HCT116 (cell line): ENCODE results near the gene IL12B. TPM values are rescaled to one million over a fixed set of nuclear protein-coding genes. Genes with fewer than 3 reads are reported as not detected.

Experiments
- ATAC-seq: fragments of 200-7000 bp; cut with Tn5 transposase; 2 replicates; pipeline ENCODE4 v1.9.1; 2020; ENCODE audit warnings: mild to moderate bottlenecking, moderate library complexity
- BruUV-seq: library from RNA; stranded (reverse); fragments of 400-500 nt; replicated peaks from 2 replicates; lab custom pipeline; 2021; lab: Mats Ljungman, UMichigan
- CTCF ChIA-PET: fragments of 300-600 bp; sonication (Branson Sonifier 250); formaldehyde crosslinking; loops from one replicate; lab custom pipeline; 2021; ENCODE audit warnings: antibody characterized with exemption; lab: Charles Lee
- POLR2A ChIA-PET: fragments of 300-600, 350-600 bp; sonication (Branson Sonifier 250); formaldehyde crosslinking; loops from one replicate; lab custom pipeline; 2021; ENCODE audit warnings: antibody characterized with exemption; lab: Charles Lee
- RAD21 ChIA-PET, 2 experiments: fragments of 300-600 bp; sonication (Branson Sonifier 250); formaldehyde crosslinking; loops; one replicate each; lab custom pipeline; 2023; ENCODE audit warnings: low total read pairs in 2 of 2; ENCODE audit not compliant: uncharacterized antibody in 2 of 2, unreplicated experiment in 2 of 2, low non-redundant PET in 1 of 2; lab: Charles Lee
- DNase-seq: peaks from one replicate; pipeline ENCODE4 v3.0.0-alpha.2; 2010; ENCODE audit warnings: low read depth, low spot score
- H2AFZ ChIP-seq: fragments of 200-600 bp; shearing (Covaris generic), sonication (generic); 2 replicates; pipeline ENCODE4 v1.6.1; 2017; ENCODE audit warnings: low read depth, mixed run types, mixed read lengths, antibody characterized with exemption, low read length; ENCODE audit not compliant: poor library complexity, severe bottlenecking
- H3K27ac ChIP-seq: 2 replicates; pipeline ENCODE4 v1.5.1; 2012; ENCODE audit warnings: low read depth, low read length
- H3K27me3 ChIP-seq: fragments of 200-600 bp; sonication (generic); 2 replicates; pipeline ENCODE4 v1.6.1; 2016; ENCODE audit warnings: mixed run types, low read length, mixed read lengths; ENCODE audit not compliant: insufficient read depth
- H3K36me3 ChIP-seq, 2 experiments: fragments of 200-500 bp in 1 of 2; fragments of 200-600 bp in 1 of 2; sonication (Bioruptor generic) in 1 of 2; sonication (generic) in 1 of 2; 2 replicates each; pipeline versions ENCODE4 v1.5.1 to v1.6.1; 2014 to 2016; ENCODE audit warnings: low read length in 2 of 2, inconsistent platforms in 1 of 2, mixed read lengths in 1 of 2, mixed run types in 1 of 2; ENCODE audit not compliant: insufficient read depth in 2 of 2, control insufficient read depth in 1 of 2
- H3K4me1 ChIP-seq, 2 experiments: fragments of 200-600 bp in 1 of 2; sonication (generic) in 1 of 2; 2 replicates each; pipeline versions ENCODE4 v1.5.1 to v1.6.1; 2012 to 2017; ENCODE audit warnings: low read length in 2 of 2, inconsistent platforms in 1 of 2, mild to moderate bottlenecking in 1 of 2, mixed read lengths in 1 of 2, mixed run types in 1 of 2, moderate library complexity in 1 of 2; ENCODE audit not compliant: insufficient read depth in 2 of 2, control insufficient read depth in 1 of 2
- H3K4me2 ChIP-seq: fragments of 200-600 bp; sonication (generic); 2 replicates; pipeline ENCODE4 v1.6.1; 2017; ENCODE audit warnings: mixed run types, low read length, mixed read lengths
- H3K4me3 ChIP-seq, 2 experiments: fragments of 200-600 bp in 1 of 2; sonication (generic) in 1 of 2; replicated peaks in 1 of 2; 2 replicates each; pipeline ENCODE4 v1.5.1; 2011 to 2016; ENCODE audit warnings: low read length in 2 of 2, control low read depth in 1 of 2, low read depth in 1 of 2, mild to moderate bottlenecking in 1 of 2, mixed read lengths in 1 of 2, mixed run types in 1 of 2
- H3K79me2 ChIP-seq: fragments of 200-600 bp; sonication (generic); 2 replicates; pipeline ENCODE4 v1.6.1; 2017; ENCODE audit warnings: mild to moderate bottlenecking, mixed run types, low read length, moderate library complexity, mixed read lengths; ENCODE audit not compliant: insufficient read depth
- H3K9ac ChIP-seq: fragments of 200-600 bp; sonication (generic); 2 replicates; pipeline ENCODE4 v1.6.1; 2016; ENCODE audit warnings: low read length, mixed read lengths
- H3K9me2 ChIP-seq: fragments of 200-600 bp; sonication (generic), shearing (Covaris generic); 2 replicates; pipeline ENCODE4 v1.6.1; 2017; ENCODE audit warnings: mixed run types, mild to moderate bottlenecking, moderate library complexity; ENCODE audit not compliant: insufficient read depth
- H3K9me3 ChIP-seq, 2 experiments: fragments of 200-500 bp in 1 of 2; fragments of 200-600 bp in 1 of 2; sonication (Bioruptor generic) in 1 of 2; sonication (generic) in 1 of 2; 2 replicates each; pipeline ENCODE4 v1.6.1; 2014 to 2017; ENCODE audit warnings: low read length in 2 of 2, mixed read lengths in 2 of 2, inconsistent platforms in 1 of 2, low read depth in 1 of 2, mild to moderate bottlenecking in 1 of 2, mixed run types in 1 of 2, moderate library complexity in 1 of 2; ENCODE audit not compliant: control insufficient read depth in 1 of 2, insufficient read depth in 1 of 2
- H4K20me1 ChIP-seq: fragments of 200-600 bp; sonication (generic), shearing (Covaris generic); 2 replicates; pipeline ENCODE4 v1.6.1; 2017; ENCODE audit warnings: mixed run types, mild to moderate bottlenecking, moderate library complexity; ENCODE audit not compliant: insufficient read depth
- ATF3 ChIP-seq: IDR thresholded peaks from 2 replicates; pipeline ENCODE4 v1.6.1; 2012
- ELF1 ChIP-seq: IDR thresholded peaks from 2 replicates; pipeline ENCODE4 v1.6.1; 2012; ENCODE audit warnings: low read depth, borderline replicate concordance
- FOSL1 ChIP-seq: IDR thresholded peaks from 2 replicates; pipeline ENCODE4 v1.6.1; 2012; ENCODE audit warnings: low read depth
- POLR2A ChIP-seq: IDR thresholded peaks from 2 replicates; pipeline ENCODE4 v1.7.0; 2011; ENCODE audit warnings: borderline replicate concordance; ENCODE audit not compliant: insufficient read depth, insufficient read length; ENCODE audit errors: extremely low read depth
- RAD21 ChIP-seq: IDR thresholded peaks from 2 replicates; pipeline ENCODE4 v1.6.1; 2012; ENCODE audit warnings: low read depth, mild to moderate bottlenecking
- SRF ChIP-seq: IDR thresholded peaks from 2 replicates; pipeline ENCODE4 v1.6.1; 2012; ENCODE audit warnings: low read depth
- intact Hi-C: fragments of 100-400 bp; cut with micrococcal nuclease; formaldehyde crosslinking; loops from 2 replicates; pipeline ENCODE4 v1.10.0; 2022
- total RNA-seq: library from RNA; stranded (reverse); gene quantifications from one replicate; pipeline ENCODE4 v1.2.1, GENCODE V29; 2021; ENCODE audit not compliant: unreplicated experiment

The IL12B gene
- total RNA-seq, 1 experiment from 2014 or later, result not detected

- TF ChIP-seq SRF (no peak), FOSL1 (no peak; the same call in 1 of the 2 replicates)
Observed at GRCh38 chr5:159341906-159342310, 11.6 kb upstream of the IL12B start (continued).

- BruUV-seq, result no TSS peak
- Histone ChIP-seq H3K9ac (no peak overlapping the region), H3K9me2 (no peaks in the 10 kb centered on the region), H4K20me1 (no peaks in the 10 kb centered on the region), H3K4me2 (peak overlapping the region; percentile 38), H3K27ac (no peak overlapping the region), H3K27me3 (no peaks in the 10 kb centered on the region), H3K4me1 (peaks cover 26 to 57% of the 10 kb centered on the region in 2 experiments), H3K4me3 (no peak overlapping the region), H3K79me2 (no peaks in the 10 kb centered on the region), H2AFZ (no peak overlapping the region), H3K36me3 (no peaks in the 10 kb centered on the region), H3K9me3 (no peaks in the 10 kb centered on the region)
- RAD21 ChIA-PET, result no interaction called here
- CTCF ChIA-PET, result interaction anchor here (1.0 to 1.6 kb wide), 4 partner anchors 9 to 184 kb away, joined by 3 to 5 read pairs (median 4); no protein-coding TSS in a partner anchor
- POLR2A ChIA-PET, result no interaction called here
- TF ChIP-seq POLR2A (no peak), ATF3 (no peak), RAD21 (no peak)
- DNase-seq (no peak), ATAC-seq (no peak)
- intact Hi-C loops, result no loop called here
Observed at GRCh38 chr5:159341145-159341544, 10.9 kb upstream of the IL12B start.

DNA sequence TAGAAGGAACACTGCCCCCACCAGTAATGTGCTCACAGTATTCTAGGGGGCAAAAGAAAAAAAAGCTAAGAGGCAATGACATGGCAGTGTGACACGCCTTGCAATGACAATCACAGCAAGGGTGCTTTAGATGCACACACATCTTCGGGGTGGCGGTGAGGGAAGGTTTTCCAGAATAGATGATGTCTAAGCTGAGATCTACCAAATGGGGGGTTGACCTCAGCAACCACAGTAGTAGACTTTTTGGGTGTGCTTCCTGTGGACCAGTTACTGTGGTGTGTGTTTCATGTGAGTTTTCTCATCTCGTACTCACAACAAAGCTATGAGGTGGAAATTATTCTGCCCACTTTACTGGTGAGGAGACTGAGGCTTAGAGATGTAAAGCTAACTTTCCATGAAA, 10.2 kb upstream of the IL12B start:
- ATAC-seq (no peak), DNase-seq (no peak)
- Histone ChIP-seq H4K20me1 (no peaks in the 10 kb centered on the region), H3K36me3 (no peaks in the 10 kb centered on the region), H3K4me2 (no peak overlapping the region), H3K9me2 (no peaks in the 10 kb centered on the region), H2AFZ (no peak overlapping the region), H3K27ac (no peak overlapping the region), H3K79me2 (no peaks in the 10 kb centered on the region), H3K9me3 (no peaks in the 10 kb centered on the region), H3K9ac (no peak overlapping the region), H3K4me3 (no peak overlapping the region), H3K4me1 (peaks cover 26 to 63% of the 10 kb centered on the region in 2 experiments), H3K27me3 (no peaks in the 10 kb centered on the region)
- no peak for TF ChIP-seq ELF1
- ChIA-PET POLR2A (no interaction called here), RAD21 (no interaction called here), CTCF (interaction anchor here (1.0 to 1.6 kb wide), 2 partner anchors 9 to 184 kb away, joined by 3 read pairs; no protein-coding TSS in a partner anchor)
- intact Hi-C loops, result no loop called here
- no TSS peak for BruUV-seq
